Caki2 (cell line): Measurements from ENCODE around the gene GPSM1. TPM values are rescaled to one million over a fixed set of nuclear protein-coding genes. Genes with fewer than 3 reads are reported as not detected.

Source experiments
- DNase-seq: peaks from one replicate; pipeline ENCODE4 v3.0.0-alpha.2; 2015; ENCODE audit warnings: low read depth
- in situ Hi-C: cut with HindIII; loops from 2 replicates; pipeline ENCODE4 v1.10.0; 2016; ENCODE audit warnings: low sequenced_read_pairs, low pct_unique_long_range_greater_than_20kb, mixed read lengths
- total RNA-seq: library from RNA; depleted of rRNA; stranded (reverse); fragments of >200 nt; shearing (Covaris generic); gene quantifications from 2 replicates; pipeline ENCODE4 v1.2.3, GENCODE V29; 2014; ENCODE audit warnings: low replicate concordance

Gene GPSM1
- total RNA-seq, 1 experiment from 2014 or later = 29.9 TPM

DNA sequence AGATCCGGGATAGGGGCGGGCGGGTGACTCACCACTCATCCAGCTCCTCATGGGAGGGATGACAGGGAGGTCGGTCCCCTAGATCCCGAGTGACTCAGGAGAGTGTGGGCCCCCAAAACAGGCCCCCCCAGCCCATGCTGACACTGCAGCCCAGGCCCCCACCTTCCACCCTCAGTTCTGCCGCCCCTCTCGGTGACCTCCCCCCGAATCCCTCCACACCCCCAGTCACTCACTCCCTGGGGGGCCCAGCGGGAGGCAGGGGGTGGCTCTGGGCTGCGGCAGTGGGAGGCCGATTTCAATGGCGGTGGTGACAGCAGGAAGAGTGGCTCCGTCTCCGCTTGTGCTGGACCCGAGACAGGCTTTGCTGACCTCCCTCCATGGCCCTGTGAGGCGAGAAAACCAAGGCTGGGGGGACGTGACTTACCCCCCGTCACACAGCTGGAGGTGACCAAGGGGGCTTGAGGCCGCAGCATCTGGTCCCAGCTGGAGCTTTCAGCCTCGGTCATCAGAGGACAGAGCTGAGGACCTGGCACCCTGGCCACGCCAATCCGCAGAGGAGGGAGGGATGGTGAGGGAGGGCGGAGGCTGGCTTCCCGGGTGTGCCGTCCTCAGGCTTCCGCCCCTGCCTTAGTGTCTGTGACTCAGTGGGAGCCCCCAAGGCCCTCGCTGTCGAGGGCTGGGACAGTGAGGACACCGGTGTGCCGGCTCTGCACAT is 9.0 kb downstream of the GPSM1 start:
- DNase-seq = no peak

DNA sequence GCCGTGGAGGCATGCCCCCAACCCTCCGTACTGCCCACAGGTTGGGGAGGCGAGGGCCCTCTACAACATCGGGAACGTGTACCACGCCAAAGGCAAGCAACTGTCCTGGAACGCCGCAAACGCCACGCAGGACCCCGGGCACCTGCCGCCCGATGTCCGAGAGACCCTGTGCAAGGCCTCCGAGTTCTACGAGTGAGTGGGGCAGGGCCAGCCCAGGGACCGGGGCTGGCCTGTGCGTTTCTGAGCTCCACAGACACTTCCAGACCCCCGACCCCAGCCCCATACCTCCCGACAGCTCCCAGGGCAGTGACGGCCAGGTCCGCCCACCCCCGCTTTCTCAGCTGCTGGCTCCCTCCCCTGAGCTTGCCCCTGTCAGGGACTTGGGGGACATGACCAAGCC is 9.5 kb downstream of the GPSM1 start:
- in situ Hi-C loops = no loop called here
- no peak for DNase-seq

More for the DNA sequence above, 9.0 kb downstream of the GPSM1 start:
- in situ Hi-C loops = no loop called here

GRCh38 chr9:136337416-136338395 is 10.4 kb downstream of the GPSM1 start:
- DNase-seq = no peak
- in situ Hi-C loops = no loop called here

DNA sequence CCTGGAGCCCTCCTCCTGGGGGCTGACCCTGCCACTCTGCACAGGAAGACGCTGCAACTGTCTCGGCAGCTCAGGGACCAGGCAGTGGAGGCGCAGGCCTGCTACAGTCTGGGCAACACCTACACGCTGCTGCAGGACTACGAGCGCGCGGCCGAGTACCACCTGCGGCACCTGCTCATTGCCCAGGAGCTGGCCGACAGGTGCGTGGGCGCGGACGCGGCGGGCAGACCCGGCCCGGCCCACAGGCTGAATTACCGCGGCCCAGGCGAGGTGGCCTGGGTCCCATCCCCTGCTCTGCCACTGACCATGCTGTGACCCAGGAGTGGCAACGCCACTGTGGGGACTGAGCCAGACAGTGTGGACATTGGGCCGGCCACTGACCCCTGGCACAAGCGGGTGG is 11.2 kb downstream of the GPSM1 start:
- in situ Hi-C loops = no loop called here
- DNase-seq = no peak

- peak; percentile 26 for DNase-seq
- in situ Hi-C loops = no loop called here
Observed at GRCh38 chr9:136339173-136339957, 12.0 kb downstream of the GPSM1 start.

- in situ Hi-C loops = no loop called here
- no peak for DNase-seq
Observed at GRCh38 chr9:136339958-136340310, 12.6 kb downstream of the GPSM1 start.

DNA sequence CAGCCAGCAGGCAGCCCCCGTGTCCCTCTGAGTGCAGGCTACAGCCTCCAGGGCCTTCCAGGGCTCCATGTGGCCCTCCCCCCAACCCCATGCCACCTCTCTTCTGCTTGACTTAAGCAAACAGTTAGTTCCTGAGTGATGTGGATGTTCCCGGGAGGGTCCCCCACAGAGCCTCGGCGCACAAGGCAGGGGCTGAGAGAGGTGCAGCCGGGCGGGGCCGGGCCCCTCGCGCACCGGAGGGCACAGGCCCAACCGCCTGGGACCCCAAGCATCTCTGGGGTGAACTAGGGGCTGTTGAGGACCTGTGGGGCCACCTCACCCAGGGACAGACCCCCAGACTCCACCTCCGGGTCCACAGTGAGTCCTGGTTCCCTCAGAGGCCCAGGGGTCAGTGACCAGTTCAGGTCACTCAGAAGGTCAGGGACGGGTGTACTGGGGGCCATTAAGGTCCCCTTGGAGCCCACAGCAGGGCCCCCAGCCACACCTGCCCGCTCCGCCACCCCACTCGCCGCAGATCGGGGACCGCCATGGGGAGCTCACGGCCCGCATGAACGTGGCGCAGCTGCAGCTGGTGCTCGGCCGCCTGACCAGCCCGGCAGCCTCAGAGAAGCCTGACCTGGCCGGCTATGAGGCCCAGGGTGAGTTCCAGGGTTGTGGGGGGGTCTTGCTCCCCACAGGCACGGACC is 13.2 kb downstream of the GPSM1 start:
- DNase-seq = no peak
- in situ Hi-C loops = no loop called here

- no peak for DNase-seq
- in situ Hi-C loops = no loop called here
Observed at GRCh38 chr9:136341042-136341655, 13.8 kb downstream of the GPSM1 start.

- in situ Hi-C loops = no loop called here
- no peak for DNase-seq
Observed at GRCh38 chr9:136341769-136342168, 14.4 kb downstream of the GPSM1 start.

DNA sequence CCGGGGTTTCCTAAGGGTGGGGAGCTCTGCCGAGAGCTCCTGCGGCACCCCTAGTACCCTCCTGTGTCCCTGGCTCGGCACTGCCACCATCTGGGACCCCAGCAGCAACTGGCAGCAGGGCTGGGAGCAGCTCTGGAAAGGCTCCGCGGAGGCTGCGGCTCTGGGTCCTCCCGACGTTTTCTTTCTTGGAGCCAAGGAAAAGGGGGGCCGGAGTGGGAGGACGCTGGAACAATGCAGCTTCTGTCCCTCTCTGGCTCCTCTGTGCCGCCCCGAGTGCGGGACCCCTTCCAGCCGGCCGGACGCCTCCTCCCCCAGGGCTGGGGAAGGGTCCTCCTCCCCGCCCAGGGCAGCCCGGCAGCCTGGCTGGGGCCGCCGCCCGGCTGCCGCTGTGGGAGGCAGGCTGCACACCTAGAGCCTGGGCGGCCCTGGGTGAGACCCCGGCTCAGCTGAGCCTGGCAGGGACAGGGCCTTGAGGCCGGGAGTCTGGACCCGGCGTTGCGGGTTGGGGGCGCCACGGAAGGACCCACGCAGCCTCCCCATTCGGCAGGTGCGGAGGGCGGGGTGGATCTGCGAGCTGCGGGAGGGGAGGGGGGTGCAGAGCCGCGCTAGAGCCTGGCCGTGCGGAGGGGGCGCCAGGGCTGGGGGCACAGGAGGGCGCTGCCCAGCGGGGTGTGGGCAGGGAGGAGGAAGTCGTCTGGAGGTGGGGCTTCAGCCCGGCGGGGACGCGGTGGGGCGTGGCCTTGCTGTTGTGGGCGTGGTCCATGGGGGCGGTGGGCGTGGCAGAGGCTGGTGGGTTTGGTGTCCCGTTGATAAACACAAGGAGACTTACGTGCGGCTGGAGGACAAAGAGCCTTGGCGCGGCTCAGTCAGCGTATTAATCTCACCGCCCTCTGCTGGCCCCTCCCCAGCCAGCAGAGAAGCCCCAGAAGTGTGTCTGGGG is 15.1 kb downstream of the GPSM1 start:
- in situ Hi-C loops = no loop called here

DNA sequence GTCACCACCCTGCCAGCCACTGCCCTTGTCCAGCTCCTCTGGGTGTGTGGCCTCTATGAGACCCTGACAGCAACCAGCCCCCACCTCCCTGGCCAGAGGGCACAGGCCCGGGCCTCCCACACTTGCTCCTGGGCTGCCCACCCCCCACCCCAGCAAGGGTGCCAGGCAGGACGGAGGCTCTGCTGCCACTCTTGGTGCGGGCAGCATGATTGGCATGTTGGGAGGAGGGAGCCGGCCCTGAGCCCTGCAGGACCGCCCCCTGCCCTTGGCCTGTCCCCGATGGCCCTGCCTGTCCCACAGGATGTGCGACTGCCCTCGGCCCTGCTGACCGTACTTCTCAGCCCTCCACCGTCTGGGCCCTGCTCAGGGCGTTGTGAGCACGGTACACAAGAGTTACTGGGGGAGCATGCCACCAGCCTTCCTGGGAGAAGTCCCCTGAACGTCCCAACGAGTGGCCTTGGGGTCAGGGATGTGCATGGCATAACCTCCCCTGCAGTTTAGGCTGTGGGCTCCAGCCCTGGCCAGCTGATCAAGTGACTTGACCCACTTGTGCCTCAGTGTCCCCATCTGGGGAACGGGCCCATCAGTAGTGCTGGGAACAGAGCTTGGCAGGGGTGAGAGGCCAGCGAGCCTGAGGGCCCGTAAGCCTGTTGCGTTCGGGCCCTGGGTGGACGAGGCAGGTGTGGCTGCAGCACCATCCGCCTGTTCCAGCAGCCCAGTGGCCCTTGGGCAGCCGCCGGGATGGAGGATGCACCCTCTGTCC is 16.0 kb downstream of the GPSM1 start:
- in situ Hi-C loops = no loop called here
- no peak for DNase-seq

More for the DNA sequence above, 15.1 kb downstream of the GPSM1 start:
- DNase-seq = no peak

GRCh38 chr9:136343884-136344269 is 16.5 kb downstream of the GPSM1 start:
- DNase-seq = no peak
- in situ Hi-C loops = no loop called here

DNA sequence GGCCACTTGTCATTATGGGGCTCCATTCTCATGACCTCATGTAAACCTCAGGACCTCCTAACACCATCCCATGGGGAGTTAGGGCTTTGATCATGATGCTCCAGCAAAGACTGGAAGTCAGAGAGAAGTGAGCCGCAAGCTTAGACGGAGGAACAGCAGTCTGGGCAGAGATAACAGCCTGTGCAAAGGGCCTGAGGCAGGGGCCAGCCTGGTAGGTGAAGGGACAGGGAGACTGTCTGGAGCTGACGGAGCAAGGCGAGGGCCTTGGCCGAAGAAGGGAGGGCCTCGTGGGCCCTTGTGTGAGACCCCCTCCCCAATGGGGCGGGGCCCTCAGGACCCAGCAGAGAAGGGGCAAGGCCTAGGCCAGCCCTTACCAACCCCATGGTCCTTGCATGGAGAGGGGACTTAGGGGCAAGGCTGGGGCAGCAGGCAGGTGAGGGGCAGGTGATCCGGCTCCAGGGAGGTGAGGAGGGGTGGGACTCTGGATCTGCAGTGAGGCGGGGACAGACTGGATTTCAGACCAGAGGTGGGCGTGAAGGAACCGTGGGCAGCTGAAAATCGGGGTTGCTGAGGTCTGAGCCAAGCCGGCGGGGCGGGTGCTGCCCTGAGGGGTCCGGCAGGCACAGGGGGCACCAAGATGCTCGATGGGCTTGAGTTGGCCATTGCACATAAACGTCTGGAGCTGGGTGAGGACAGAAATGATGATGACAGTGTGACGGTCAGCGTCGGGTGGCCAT is 17.4 kb downstream of the GPSM1 start:
- in situ Hi-C loops = no loop called here
- DNase-seq = no peak

- DNase-seq = peak; percentile 25
- in situ Hi-C loops = no loop called here
Observed at GRCh38 chr9:136345281-136346156, 18.2 kb downstream of the GPSM1 start.

GRCh38 chr9:136346157-136346481 is 18.8 kb downstream of the GPSM1 start:
- in situ Hi-C loops = no loop called here
- DNase-seq = no peak
